GM23248 (cell line): ENCODE results near the gene ZNF534. TPM values are rescaled to one million over a fixed set of nuclear protein-coding genes. Genes with fewer than 3 reads are reported as not detected.
"Not testable (repeated sequence)": the region's sequence is repeated elsewhere in the genome, so short reads cannot be mapped to it uniquely, and the experiment has no call there.

ENCODE experiments used
- DNase-seq: peaks from one replicate; pipeline ENCODE4 v3.0.0-alpha.2; 2015
- H2AFZ ChIP-seq: fragments of 200-600 bp; sonication (generic); 2 replicates; pipeline ENCODE4 v1.6.1; 2016; ENCODE audit warnings: antibody characterized with exemption
- H3F3A ChIP-seq: fragments of 200-600 bp; sonication (generic); 2 replicates; pipeline ENCODE4 v1.6.1; 2016; ENCODE audit warnings: mild to moderate bottlenecking, antibody characterized with exemption, mixed run types; ENCODE audit not compliant: insufficient read depth
- H3K27ac ChIP-seq: fragments of 200-600 bp; sonication (generic); 2 replicates; pipeline ENCODE4 v1.5.1; 2016; ENCODE audit warnings: mild to moderate bottlenecking
- H3K27me3 ChIP-seq: fragments of 200-600 bp; sonication (generic); replicated peaks from 2 replicates; pipeline ENCODE4 v1.6.1; 2016; ENCODE audit warnings: mild to moderate bottlenecking; ENCODE audit not compliant: insufficient read depth
- H3K36me3 ChIP-seq: fragments of 200-600 bp; sonication (generic); 2 replicates; pipeline ENCODE4 v1.6.1; 2016; ENCODE audit warnings: low read depth, mild to moderate bottlenecking
- H3K4me1 ChIP-seq: fragments of 200-600 bp; sonication (generic); 2 replicates; pipeline ENCODE4 v1.6.1; 2016; ENCODE audit warnings: mild to moderate bottlenecking; ENCODE audit not compliant: insufficient read depth
- H3K4me2 ChIP-seq: fragments of 200-600 bp; sonication (generic); one replicate; pipeline ENCODE4 v1.6.1; 2016; ENCODE audit warnings: mild to moderate bottlenecking; ENCODE audit not compliant: unreplicated experiment
- H3K4me3 ChIP-seq: fragments of 200-600 bp; sonication (generic); 2 replicates; pipeline ENCODE4 v1.5.1; 2016; ENCODE audit warnings: mild to moderate bottlenecking
- H3K79me2 ChIP-seq: fragments of 200-600 bp; sonication (generic); 2 replicates; pipeline ENCODE4 v1.6.1; 2016; ENCODE audit warnings: mild to moderate bottlenecking; ENCODE audit not compliant: insufficient read depth
- H3K9ac ChIP-seq: fragments of 200-600 bp; sonication (generic); 2 replicates; pipeline ENCODE4 v1.6.1; 2016; ENCODE audit warnings: mild to moderate bottlenecking
- H3K9me2 ChIP-seq: fragments of 200-600 bp; sonication (generic); 2 replicates; pipeline ENCODE4 v1.6.1; 2016; ENCODE audit warnings: mixed run types, mild to moderate bottlenecking, moderate library complexity; ENCODE audit not compliant: insufficient read depth
- H3K9me3 ChIP-seq: fragments of 200-600 bp; sonication (generic); one replicate; pipeline ENCODE4 v1.6.1; 2017; ENCODE audit warnings: low read depth
- H4K20me1 ChIP-seq: fragments of 200-600 bp; sonication (generic); 2 replicates; pipeline ENCODE4 v1.6.0; 2016; ENCODE audit not compliant: insufficient read depth
- EZH2 ChIP-seq: fragments of 200-600 bp; sonication (generic); IDR thresholded peaks from 2 replicates; pipeline ENCODE4 v1.6.1; 2018; ENCODE audit warnings: antibody characterized with exemption, mild to moderate bottlenecking; ENCODE audit not compliant: insufficient read depth, poor library complexity, severe bottlenecking
- EZH2phosphoT487 ChIP-seq: fragments of 200-600 bp; sonication (generic); IDR thresholded peaks from 2 replicates; pipeline ENCODE4 v1.6.1; 2018; ENCODE audit warnings: antibody characterized with exemption, moderate library complexity, mild to moderate bottlenecking, low read depth; ENCODE audit not compliant: insufficient read depth
- WGBS, 2 experiments: methylation state at CpG; one replicate each; pipeline ENCODE4 v1.1.6; 2015 to 2017; ENCODE audit warnings: low lambda C conversion rate in 2 of 2, low coverage in 1 of 2; ENCODE audit errors: missing lambda C conversion rate in 2 of 2; 5-methylcytosine and 5-hydroxymethylcytosine counted together
- in situ Hi-C: fragments of 300-500 bp; cut with MboI; formaldehyde crosslinking; loops from 2 replicates; pipeline ENCODE4 v1.15.0; 2020
- polyA plus RNA-seq: library from polyadenylated mRNA; unstranded; fragments of >200 nt; fragmentation: Nextera tagmentation; extraction: Ambion mirVana; gene quantifications from 2 replicates; pipeline ENCODE4 v1.2.1, GENCODE V29; 2016
- small RNA-seq: library from RNA; depleted of rRNA; stranded (forward); fragments of <200 nt; gene quantifications from one replicate; pipeline ENCODE3, GENCODE V24; 2014; ENCODE audit warnings: low read depth, low replicate concordance
- total RNA-seq: library from RNA; depleted of rRNA; stranded (reverse); fragments of >200 nt; shearing (Covaris generic); gene quantifications from 2 replicates; pipeline ENCODE4 v1.2.3, GENCODE V29; 2014; rRNA removed

ZNF534 gene
- total and polyA plus RNA-seq, 2 experiments from 2014 or later: 0.16 TPM; not detected in 1

GRCh38 chr19:52498571-52498970 is 69.6 kb downstream of the ZNF534 start:
- Histone ChIP-seq H3K4me3 (no peak overlapping the region), H2AFZ (no peak overlapping the region), H3K4me1 (no peaks in the 10 kb centered on the region), H4K20me1 (no peaks in the 10 kb centered on the region), H3K36me3 (no peaks in the 10 kb centered on the region), H3K27me3 (no peaks in the 10 kb centered on the region), H3F3A (no peaks in the 10 kb centered on the region), H3K9me2 (no peaks in the 10 kb centered on the region), H3K79me2 (no peaks in the 10 kb centered on the region), H3K9ac (no peak overlapping the region), H3K27ac (no peak overlapping the region), H3K9me3 (no peaks in the 10 kb centered on the region), H3K4me2 (no peak overlapping the region)
- DNase-seq: no peak
- 58 to 63% methylated on average over 8 of the region's 8 CpGs for WGBS, 2 experiments
- in situ Hi-C loops: no loop called here
- TF ChIP-seq EZH2: no peak
- no peak for TF ChIP-seq EZH2phosphoT487

GRCh38 chr19:52500474-52500873 is 71.5 kb downstream of the ZNF534 start:
- whole genome bisulfite sequencing, 2 experiments: 0 to 9% methylated on average over 3 of the region's 3 CpGs
- H3K27me3 ChIP-seq: not testable (repeated sequence)

GRCh38 chr19:52500991-52501390 is 72.0 kb downstream of the ZNF534 start:
- H3K9me2 ChIP-seq, DNase-seq, H3K79me2 ChIP-seq, H3K9me3 ChIP-seq, H3K4me1 ChIP-seq, H3K27ac ChIP-seq, H3K36me3 ChIP-seq, H3K4me2 ChIP-seq, H4K20me1 ChIP-seq, in situ Hi-C loops, H3K9ac ChIP-seq, H3K27me3 ChIP-seq, H3F3A ChIP-seq, H2AFZ ChIP-seq, H3K4me3 ChIP-seq: not testable (repeated sequence)
- WGBS, 2 experiments: 57 to 64% methylated on average over 12 of the region's 12 CpGs

More at GRCh38 chr19:52500474-52500873, 71.5 kb downstream of the ZNF534 start:
- H3K36me3 ChIP-seq, H3F3A ChIP-seq, H2AFZ ChIP-seq, H4K20me1 ChIP-seq, DNase-seq, H3K4me2 ChIP-seq, H3K9me3 ChIP-seq, H3K27ac ChIP-seq, H3K4me3 ChIP-seq, H3K4me1 ChIP-seq, H3K9ac ChIP-seq, in situ Hi-C loops, H3K9me2 ChIP-seq, H3K79me2 ChIP-seq: not testable (repeated sequence)

Small RNA genes lying within 50 kb of the gene (small RNA-seq; reads per million reads assigned to genes)
- not detected for gene AC010332.1

Other genes with a start within 250 kb of the ZNF534 start
- 191 and 248 TPM in 2 replicates for gene PPP2R1A, start 239.1 kb upstream of the ZNF534 start, total RNA-seq
- 277 and 279 TPM in 2 replicates for gene PPP2R1A, start 239.1 kb upstream of the ZNF534 start, polyA plus RNA-seq
- 9.5 and 9.7 TPM in 2 replicates for gene ZNF766, start 159.6 kb upstream of the ZNF534 start, total RNA-seq
- 16.8 and 18.5 TPM in 2 replicates for gene ZNF766, start 159.6 kb upstream of the ZNF534 start, polyA plus RNA-seq
- gene ZNF480, start 132.0 kb upstream of the ZNF534 start, total RNA-seq: 3.8 and 5.3 TPM in 2 replicates
- gene ZNF480, start 132.0 kb upstream of the ZNF534 start, polyA plus RNA-seq: 6.6 and 7.3 TPM in 2 replicates
- gene ZNF610, start 92.9 kb upstream of the ZNF534 start, total RNA-seq: 2.8 and 3.5 TPM in 2 replicates
- gene ZNF610, start 92.9 kb upstream of the ZNF534 start, polyA plus RNA-seq: 3.9 and 6.0 TPM in 2 replicates
- gene ZNF880, start 59.2 kb upstream of the ZNF534 start, total RNA-seq: 22.0 and 34.8 TPM in 2 replicates
- gene ZNF880, start 59.2 kb upstream of the ZNF534 start, polyA plus RNA-seq: 30.7 and 32.5 TPM in 2 replicates
- 14.9 and 22.5 TPM in 2 replicates for gene ZNF528, start 31.3 kb upstream of the ZNF534 start, total RNA-seq
- 19.2 and 24.2 TPM in 2 replicates for gene ZNF528, start 31.3 kb upstream of the ZNF534 start, polyA plus RNA-seq
- gene ZNF578, start 24.4 kb downstream of the ZNF534 start, total RNA-seq: 1.5 and 2.2 TPM in 2 replicates
- 1.3 TPM in 2 replicates for gene ZNF578, start 24.4 kb downstream of the ZNF534 start, polyA plus RNA-seq
- 7.9 and 14.5 TPM in 2 replicates for gene ZNF808, start 98.5 kb downstream of the ZNF534 start, total RNA-seq
- 2.2 and 2.9 TPM in 2 replicates for gene ZNF808, start 98.5 kb downstream of the ZNF534 start, polyA plus RNA-seq
- 6.7 and 12.6 TPM in 2 replicates for gene ZNF701, start 141.1 kb downstream of the ZNF534 start, total RNA-seq
- 5.5 and 6.7 TPM in 2 replicates for gene ZNF701, start 141.1 kb downstream of the ZNF534 start, polyA plus RNA-seq
- gene ZNF83, start 209.2 kb downstream of the ZNF534 start, total RNA-seq: 29.1 and 55.8 TPM in 2 replicates
- 24.7 and 27.9 TPM in 2 replicates for gene ZNF83, start 209.2 kb downstream of the ZNF534 start, polyA plus RNA-seq